DOHH2 (cell line): ENCODE data around the gene TMEM92.

Source experiments
- CTCF ChIP-seq: fragments of 200-600 bp; sonication (generic); IDR thresholded peaks from one replicate; pipeline ENCODE4 v1.5.1; 2014; ENCODE audit warnings: antibody characterized with exemption, mild to moderate bottlenecking, low read depth, low read length; ENCODE audit not compliant: poor library complexity, severe bottlenecking
- EZH2phosphoT487 ChIP-seq: fragments of 200-600 bp; sonication (generic); IDR thresholded peaks from 2 replicates; pipeline ENCODE4 v1.6.1; 2017; ENCODE audit warnings: borderline replicate concordance, mild to moderate bottlenecking, antibody characterized with exemption, low read length, moderate library complexity, mixed read lengths

- TF ChIP-seq CTCF = no peak
- TF ChIP-seq EZH2phosphoT487 = no peak
Measured at GRCh38 chr17:50279181-50279526, 4.9 kb downstream of the TMEM92 start.
